Retinal pigment epithelial cell (primary cell): ENCODE measurements around the gene HCN4.

ENCODE experiments used
- DNase-seq: peaks from one replicate; pipeline ENCODE4 v3.0.0-alpha.2; 2010; ENCODE audit warnings: low read depth
- H3K4me3 ChIP-seq: 2 replicates; pipeline ENCODE4 v1.5.1; 2011; ENCODE audit warnings: mild to moderate bottlenecking, low read length, control low read depth, moderate library complexity
- CTCF ChIP-seq: conservative IDR thresholded peaks from 2 replicates; pipeline ENCODE4 v1.5.1; 2011; ENCODE audit warnings: low read depth, low read length, control low read depth, inconsistent platforms

Gene HCN4

GRCh38 chr15:73370151-73370550 lies 1.4 kb upstream of the HCN4 start:
- H3K4me3 ChIP-seq = no peak overlapping the region
- DNase-seq = no peak
- no peak for TF ChIP-seq CTCF

GRCh38 chr15:73369154-73369694 lies 466 bp upstream of the HCN4 start:
- no peak for TF ChIP-seq CTCF
- H3K4me3 ChIP-seq = no peak overlapping the region
- no peak for DNase-seq

- TF ChIP-seq CTCF = no peak
- DNase-seq = no peak
- H3K4me3 ChIP-seq = no peak overlapping the region
These were observed 996 bp downstream of the HCN4 start for GRCh38 chr15:73367624-73368300.

GRCh38 chr15:73366766-73367623 lies 1.8 kb downstream of the HCN4 start:
- H3K4me3 ChIP-seq = no peak overlapping the region
- no peak for DNase-seq
- no peak for TF ChIP-seq CTCF

GRCh38 chr15:73364070-73364469 lies 4.7 kb downstream of the HCN4 start:
- no peak for TF ChIP-seq CTCF
- no peak overlapping the region for H3K4me3 ChIP-seq
- no peak for DNase-seq

GRCh38 chr15:73362900-73363299 lies 5.9 kb downstream of the HCN4 start:
- no peak for TF ChIP-seq CTCF
- DNase-seq = no peak
- no peak overlapping the region for H3K4me3 ChIP-seq
